HG03025 (cell line): Measurements from ENCODE around the gene SLC25A25.
"Not testable (repeated sequence)": the region's sequence is repeated elsewhere in the genome, so short reads cannot be mapped to it uniquely, and the experiment has no call there.

ENCODE experiments used
- ATAC-seq: cut with Tn5 transposase; IDR thresholded peaks from one replicate; pipeline ENCODE4 v1.9.1; 2021; ENCODE audit warnings: mild to moderate bottlenecking, moderate library complexity; ENCODE audit not compliant: unreplicated experiment, low FRiP score

The SLC25A25 gene

DNA sequence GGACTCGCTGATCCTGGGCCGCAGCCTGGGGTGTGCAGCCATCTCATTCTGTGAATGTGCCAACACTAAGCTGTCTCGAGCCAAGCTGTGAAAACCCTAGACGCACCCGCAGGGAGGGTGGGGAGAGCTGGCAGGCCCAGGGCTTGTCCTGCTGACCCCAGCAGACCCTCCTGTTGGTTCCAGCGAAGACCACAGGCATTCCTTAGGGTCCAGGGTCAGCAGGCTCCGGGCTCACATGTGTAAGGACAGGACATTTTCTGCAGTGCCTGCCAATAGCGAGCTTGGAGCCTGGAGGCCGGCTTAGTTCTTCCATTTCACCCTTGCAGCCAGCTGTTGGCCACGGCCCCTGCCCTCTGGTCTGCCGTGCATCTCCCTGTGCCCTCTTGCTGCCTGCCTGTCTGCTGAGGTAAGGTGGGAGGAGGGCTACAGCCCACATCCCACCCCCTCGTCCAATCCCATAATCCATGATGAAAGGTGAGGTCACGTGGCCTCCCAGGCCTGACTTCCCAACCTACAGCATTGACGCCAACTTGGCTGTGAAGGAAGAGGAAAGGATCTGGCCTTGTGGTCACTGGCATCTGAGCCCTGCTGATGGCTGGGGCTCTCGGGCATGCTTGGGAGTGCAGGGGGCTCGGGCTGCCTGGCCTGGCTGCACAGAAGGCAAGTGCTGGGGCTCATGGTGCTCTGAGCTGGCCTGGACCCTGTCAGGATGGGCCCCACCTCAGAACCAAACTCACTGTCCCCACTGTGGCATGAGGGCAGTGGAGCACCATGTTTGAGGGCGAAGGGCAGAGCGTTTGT is 39.6 kb downstream of the SLC25A25 start:
- no peak for ATAC-seq

DNA sequence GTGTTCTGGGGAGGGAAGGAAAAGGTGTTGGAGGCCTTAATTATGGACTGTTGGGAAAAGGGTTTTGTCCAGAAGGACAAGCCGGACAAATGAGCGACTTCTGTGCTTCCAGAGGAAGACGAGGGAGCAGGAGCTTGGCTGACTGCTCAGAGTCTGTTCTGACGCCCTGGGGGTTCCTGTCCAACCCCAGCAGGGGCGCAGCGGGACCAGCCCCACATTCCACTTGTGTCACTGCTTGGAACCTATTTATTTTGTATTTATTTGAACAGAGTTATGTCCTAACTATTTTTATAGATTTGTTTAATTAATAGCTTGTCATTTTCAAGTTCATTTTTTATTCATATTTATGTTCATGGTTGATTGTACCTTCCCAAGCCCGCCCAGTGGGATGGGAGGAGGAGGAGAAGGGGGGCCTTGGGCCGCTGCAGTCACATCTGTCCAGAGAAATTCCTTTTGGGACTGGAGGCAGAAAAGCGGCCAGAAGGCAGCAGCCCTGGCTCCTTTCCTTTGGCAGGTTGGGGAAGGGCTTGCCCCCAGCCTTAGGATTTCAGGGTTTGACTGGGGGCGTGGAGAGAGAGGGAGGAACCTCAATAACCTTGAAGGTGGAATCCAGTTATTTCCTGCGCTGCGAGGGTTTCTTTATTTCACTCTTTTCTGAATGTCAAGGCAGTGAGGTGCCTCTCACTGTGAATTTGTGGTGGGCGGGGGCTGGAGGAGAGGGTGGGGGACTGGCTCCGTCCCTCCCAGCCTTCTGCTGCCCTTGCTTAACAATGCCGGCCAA is 40.4 kb downstream of the SLC25A25 start:
- no peak for ATAC-seq

DNA sequence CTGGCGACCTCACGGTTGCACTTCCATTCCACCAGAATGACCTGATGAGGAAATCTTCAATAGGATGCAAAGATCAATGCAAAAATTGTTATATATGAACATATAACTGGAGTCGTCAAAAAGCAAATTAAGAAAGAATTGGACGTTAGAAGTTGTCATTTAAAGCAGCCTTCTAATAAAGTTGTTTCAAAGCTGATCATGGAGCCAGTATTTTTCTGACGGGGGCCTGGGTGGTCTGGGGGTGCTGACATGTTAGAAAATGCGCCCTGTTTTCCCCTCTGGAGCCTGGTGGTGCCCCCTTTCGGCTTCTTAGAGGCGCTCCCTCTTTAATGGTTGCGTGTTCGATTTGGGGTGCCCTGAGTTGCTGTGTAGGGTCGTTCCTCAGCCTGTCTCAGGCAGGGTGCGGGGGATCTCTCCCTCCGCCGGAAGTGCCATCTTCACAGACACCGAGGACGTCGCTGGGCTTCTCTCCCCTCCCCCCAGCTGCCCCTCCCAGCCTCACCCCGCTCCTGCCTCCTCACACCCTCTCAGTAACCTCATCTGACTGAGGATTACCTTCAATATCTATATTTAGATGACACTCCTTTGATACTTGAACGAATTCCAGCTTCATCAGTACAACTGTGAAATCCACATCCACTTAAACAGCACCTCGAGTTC is 41.1 kb downstream of the SLC25A25 start:
- ATAC-seq, result no peak

DNA sequence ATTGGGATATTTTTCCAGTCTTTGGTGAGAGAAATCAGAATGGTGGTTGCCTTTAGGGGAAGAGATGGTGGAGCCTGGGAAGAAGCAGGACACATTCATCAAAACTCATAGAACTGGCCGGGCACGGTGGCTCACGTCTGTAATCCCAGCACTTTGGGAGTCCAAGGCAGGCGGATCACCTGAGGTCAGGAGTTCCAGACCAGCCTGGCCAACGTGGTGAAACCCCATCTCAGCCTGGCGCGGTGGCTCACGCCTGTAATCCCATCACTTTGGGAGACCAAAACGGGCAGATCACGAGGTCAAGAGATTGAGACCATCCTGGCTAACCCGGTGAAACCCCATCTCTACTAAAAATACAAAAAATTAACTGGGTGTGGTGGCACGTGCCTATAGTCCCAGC is 43.7 kb downstream of the SLC25A25 start:
- ATAC-seq, result not testable (repeated sequence)

DNA sequence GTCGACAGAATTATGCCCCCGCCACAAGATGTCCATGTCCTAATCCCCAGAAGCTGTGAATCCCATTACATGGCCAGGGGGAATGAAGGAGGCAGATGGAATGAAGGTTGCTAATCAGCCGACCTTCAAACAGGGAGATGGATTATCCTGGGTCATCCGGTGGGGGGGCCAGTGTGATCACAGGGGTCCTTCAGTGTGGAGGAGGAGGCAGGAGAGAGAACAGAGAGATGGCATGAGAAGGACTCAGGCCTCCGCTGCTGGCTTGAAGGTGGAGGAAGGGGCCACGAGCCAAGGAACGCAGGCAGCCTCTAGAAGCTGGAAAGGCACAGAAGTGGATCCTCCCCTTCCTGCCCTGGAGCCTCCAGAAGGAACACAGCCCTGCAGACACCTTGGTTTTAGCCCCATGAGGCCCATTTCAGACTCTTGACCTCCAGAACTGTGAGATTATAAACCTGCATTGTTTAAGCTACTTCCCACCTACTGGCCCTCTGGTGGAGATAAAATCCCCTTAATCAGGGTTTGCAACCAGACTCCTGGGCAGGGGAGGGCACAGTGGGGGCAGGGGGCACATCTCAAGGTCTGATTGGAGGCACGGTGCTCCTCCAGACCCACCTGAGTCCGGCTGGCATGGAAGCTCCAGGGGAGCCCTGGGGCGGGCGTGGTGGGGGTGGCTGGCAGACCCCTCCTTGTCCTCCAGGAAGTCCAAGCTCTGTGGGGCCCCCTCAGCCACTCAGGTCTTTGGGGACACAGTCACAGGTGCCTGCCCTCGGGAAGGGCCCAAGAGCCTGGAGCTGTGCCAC is 45.7 kb downstream of the SLC25A25 start:
- no peak for ATAC-seq

DNA sequence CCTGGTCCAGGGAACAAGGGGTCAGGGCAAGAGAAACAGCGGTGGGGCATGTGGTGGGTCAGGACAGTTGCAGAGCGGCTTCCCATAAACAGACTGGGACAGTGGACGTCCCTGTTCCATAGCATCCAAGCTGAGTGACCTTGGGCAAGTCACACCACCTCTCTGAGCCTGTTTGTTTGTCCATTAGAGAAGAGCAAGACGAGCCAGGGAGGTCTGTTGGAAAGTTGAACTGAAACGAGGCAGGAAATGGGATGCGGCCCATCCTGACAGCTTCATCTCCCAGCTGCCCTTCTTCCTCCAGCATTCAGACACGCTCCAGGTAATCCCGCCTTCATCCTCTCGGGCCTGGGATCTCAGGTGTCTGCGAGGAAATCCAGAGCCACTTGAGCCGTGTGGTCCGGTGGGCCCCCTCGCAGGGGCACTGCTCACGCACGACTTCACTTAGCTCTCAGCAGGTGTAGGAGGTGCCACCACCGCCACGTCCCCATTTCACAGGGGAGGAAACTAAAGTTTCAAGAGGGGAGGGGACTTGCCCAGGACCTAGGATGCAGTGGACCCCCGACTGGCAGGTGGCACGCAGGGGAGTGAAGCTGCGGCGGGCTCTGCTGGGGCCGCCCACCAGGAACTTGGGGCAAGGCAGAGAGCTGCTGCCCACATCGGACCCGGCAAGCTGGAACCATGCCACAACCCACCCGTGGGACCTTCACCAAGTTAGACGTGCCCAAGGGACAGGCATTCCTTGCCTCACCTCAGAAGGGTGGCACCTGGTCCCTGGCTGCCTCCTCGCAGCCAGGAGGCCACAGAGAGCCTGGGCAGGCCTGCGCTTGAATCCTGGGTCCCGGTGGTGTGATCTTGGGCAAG is 46.5 kb downstream of the SLC25A25 start:
- ATAC-seq, result no peak

DNA sequence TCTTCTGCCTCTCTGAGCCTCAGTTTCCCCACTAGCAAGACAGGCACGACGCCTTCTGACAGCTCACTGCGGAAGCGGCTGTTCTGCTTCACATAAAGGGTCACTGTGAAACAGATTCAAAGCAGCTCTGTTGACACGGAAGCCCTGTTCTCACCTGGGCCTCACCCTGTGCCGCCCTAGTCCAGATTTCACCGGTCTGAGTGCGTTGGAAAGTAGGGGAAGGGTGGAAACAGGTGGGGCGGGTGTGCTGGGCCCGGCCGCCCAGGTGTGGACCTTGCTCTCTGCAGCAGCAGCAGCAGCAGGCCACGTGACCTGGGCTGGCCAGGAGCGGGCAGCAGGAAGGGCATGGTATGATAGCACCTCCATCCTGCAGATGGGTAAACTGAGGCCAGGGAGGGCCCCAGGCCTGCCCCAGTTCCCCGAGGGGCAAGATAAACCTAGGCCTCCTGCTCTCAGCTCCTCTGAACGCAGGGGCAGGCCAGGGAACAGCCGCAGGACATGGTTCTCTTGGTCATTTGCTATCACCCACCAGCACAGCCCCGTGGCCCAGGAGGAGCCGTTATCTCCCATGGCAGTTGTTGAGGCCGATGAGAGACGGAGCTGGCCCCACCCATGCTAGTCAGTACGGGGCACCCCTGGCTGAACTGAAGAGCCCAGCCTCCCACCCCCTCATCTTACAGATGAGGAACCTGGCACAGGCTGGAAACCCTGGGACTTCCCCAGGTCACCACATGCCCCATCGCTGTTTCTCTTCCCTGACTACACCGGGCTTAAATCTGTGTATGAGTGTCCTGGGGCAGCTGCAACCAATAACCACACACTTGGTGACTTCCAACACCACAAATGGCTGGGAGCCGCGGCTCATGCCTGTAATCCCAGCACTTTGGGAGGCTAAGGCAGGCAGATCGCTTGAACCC is 47.4 kb downstream of the SLC25A25 start:
- ATAC-seq, result no peak

DNA sequence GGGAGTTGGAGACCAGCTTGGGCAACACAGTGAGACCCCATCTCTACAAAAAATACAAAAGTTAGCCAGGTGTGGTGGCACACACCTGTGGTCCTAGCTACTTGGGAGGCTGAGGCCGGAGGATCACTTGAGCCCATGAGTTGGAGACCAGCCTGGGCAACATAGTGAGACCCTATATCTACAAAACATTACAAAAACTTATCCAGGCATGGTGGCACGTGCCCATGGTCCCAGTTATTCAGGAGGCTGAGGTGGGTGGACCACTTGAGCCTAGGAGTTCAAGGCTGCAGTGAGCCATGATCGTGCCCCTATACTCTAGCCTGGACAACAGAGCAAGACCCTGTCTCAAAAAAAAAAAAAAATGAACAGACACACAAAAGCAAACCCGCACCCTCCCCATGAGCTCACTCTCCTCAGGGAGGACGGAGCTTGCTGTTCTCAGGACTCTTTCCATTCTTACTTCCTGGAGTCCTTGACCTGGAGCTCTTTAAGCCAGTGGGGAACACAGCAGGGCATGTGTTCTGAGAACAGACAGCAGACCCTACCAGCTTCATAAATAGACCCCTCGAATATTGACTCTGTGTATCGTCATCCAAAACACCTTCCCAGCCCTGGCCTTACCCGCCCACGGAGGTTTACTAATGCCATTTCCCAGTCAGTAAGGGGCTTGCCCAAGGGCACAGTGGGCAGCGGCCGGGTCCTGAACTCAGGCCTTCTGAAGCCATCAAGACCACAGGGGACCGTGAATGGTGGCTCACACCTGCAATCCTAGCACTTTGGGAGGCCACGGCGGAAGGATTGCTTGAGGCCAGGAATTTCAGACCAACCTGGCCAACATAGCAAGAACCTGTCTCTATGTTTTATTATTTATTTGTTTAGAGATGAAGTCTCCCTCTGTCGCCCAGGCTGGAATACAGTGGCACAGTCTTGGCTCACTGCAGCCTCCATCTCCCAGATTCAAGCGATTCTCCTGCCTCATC is 48.4 kb downstream of the SLC25A25 start:
- no peak for ATAC-seq

DNA sequence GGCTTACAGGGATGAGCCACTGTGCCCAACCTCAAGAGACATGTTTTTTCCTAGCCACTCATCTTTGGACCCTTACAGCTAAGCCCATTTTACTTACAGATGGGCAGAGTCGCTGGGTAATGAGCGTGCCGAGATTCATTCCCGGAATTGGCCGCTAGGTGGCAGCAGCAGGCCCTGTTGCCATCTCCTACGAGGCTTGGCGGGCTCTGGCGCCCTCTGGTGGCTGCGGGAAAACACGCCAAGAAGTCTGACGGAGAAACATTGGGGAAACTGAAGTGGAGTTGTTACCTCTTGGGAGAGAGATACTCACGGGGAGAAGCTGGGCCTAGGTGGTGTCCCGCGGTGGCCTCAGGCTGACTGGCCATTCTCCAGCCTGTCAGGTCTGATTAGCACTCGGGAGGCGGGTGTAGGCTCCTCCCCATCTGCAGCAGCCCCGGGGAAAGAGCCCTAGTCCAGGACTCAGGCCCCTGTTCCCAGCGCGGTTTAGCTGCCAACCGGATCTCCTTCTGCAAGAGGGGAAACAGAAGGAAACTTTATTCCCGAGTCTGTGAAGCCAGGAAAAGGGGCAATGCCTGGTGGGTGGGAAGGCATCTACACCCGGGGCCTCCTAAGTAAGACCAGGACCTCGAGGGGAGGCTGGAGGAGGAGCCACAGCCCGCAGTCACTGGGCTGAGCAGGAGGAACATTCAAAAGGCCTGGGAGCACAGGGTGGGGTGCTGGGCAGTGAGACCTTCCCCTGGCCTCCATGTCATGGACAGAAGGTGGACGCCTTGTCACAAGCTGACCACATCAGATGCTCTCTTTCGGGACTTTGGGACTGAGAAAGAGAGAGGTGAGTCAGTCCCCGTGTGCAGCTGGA is 49.8 kb downstream of the SLC25A25 start:
- no peak for ATAC-seq

DNA sequence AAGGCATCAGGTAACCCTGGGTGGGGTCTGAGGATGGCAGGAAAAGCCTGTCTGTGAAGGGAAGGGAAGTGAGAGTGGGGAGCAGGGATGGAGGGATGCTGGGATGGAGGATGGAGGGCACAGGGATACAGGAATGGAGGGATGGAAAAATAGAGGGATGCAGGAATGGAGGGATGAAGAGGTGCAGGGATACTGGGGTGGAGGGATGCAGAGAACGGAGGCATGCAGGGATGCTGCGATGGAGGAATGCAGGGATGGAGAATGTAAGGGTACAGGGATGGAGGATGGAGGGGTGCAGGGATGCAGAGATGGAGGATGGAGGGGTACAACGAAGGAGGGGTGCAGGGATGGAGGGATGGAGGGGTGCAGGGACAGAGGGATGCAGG is 50.4 kb downstream of the SLC25A25 start:
- no peak for ATAC-seq

DNA sequence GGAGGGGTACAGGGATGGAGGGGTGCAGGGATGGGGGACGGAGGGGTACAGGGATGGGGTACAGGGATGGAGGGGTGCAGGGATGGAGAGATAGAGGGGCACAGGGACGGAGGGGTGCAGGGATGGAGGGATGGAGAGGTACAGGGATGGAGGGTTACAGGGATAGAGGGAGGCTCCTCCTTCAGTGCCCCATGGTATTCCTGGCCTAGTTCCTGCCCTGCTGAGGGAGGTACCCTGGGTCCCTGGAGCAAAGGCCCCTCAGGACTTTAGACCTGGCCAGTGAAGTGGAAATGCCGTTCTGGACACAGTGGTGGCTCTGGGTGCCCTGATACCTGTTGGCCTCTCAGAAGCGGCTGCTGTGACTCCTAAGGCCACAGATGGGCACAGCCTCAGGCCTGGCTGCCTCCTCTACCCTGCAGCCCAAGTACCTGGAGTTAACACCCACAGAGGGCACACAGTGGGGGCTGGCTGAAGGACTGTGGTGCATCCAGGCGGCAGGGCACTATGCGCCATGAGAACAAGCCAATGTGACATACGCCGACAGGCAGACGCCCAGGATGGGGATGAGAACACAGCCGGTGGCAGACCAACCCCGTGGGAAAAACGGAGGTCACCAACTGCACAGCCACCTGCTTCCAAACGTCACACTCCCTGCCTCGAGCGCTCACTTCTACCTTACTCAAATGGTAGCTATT is 51.1 kb downstream of the SLC25A25 start:
- ATAC-seq, result no peak

DNA sequence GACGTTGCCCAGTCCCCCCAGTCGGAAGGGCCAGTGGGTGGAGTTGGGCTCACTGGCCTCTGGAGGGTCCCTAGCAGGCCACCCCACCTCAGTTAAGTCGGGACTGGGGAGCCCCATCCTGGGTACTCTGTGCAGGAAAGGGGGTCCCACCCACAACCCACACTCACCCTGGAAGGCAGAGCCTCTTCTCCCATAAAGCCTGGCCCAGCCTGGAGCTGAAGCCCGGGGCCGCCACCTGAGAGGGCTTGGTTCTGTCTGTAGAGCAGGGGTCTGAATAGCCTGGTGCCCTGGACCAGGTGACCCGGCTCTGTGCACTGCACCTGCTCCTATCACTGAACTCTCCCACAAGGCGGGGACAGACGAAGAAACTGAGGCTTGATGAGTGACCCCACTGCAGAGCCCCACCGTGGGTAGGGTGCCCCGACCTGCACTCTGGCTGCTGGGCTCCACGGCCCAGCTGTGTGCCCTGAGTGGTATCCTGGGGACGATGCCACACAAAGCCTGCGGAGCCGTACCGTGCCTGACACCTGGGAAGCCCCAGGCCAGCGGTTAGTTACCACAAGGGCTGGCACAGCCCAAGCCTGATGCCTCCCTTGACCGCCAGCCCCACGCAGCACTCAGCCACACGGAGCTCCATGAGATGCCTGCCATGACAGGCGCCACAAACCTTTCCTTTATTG is 52.2 kb downstream of the SLC25A25 start:
- ATAC-seq, result no peak

DNA sequence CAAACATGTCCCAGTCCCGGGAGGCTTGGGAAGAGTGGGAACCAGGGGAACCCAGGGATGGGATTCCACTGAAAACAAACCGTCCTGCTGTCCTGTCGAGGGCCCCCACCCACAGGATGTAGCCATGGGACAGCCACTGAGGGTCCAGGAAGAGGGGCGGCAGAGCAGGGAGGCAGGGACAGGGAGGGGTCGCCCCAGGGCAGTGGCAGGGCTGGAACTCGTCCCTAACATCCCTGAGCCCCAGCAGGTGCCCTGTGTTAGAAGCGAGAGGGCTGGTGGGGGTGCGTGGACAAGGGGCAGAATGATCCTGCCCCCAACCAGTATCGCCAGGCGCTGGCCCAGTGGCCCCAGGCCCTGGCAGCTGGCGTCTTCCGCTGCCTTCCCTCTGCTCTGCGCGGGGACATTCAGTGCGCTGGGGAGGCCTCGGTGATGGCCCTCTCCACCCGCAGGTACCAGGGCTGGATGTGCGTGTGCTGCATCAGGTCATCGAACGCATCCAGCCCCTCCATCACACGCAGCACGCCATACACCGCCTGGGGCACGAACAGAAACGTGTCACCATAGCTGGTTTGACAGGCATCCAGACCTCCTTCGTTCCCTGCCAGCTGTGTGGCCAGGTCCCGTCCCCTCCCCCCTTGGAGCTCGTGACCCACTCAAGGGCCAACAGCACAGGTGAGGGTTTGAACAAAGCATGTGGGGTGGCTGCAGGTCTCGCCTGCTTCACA is 52.9 kb downstream of the SLC25A25 start:
- no peak for ATAC-seq

DNA sequence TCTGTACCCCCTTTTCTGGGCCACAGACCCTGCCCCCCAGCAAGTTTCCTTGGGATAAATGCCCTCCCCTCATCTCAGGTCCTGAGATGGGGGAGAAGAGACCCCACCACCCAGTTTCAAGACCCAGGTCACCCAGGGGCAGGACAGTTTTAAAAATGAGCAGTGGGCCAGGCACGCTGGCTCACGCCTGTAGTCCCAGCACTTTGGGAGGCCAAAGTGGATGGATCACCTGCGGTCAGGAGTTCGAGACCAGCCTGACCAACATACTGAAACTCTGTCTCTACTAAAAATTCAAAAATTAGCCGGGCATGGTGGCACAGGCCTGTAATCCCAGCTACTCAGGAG is 53.4 kb downstream of the SLC25A25 start:
- ATAC-seq, result no peak
